ENCODE measurements around the gene LMF1. TPM values are rescaled to one million over a fixed set of nuclear protein-coding genes. Genes with fewer than 3 reads are reported as not detected.

LMF1 gene
- polyA plus RNA-seq, 3 donors: 5.9 to 14.7 (median 10.6) TPM

- Mint-ChIP-seq H3K9me3 (peaks cover 10 to 36% (median 24%) of the 10 kb centered on the region in 7 donors), H3K27me3 (ENCODE audit: low read depth in 3 of 3) (no peaks in the 10 kb centered on the region)
Measured at GRCh38 chr16:930511-930910, 40.3 kb downstream of the LMF1 start.

GRCh38 chr16:930076-930475, 40.7 kb downstream of the LMF1 start:
- Mint-ChIP-seq H3K9me3 (peaks cover 13 to 40% (median 24%) of the 10 kb centered on the region in 7 donors), H3K27ac (no peak overlapping the region), H3K4me3 (no peak overlapping the region), H3K27me3 (ENCODE audit: low read depth in 3 of 3) (no peaks in the 10 kb centered on the region), H3K36me3 (peaks cover 35 to 46% of the 10 kb centered on the region in 2 donors), H3K4me1 (no peaks in the 10 kb centered on the region)
- DNase-seq: no peak
- Histone ChIP-seq H3K27ac (ENCODE audit: low read depth in 1 of 2, low read length in 2 of 2) (no peak overlapping the region), H2AFZ (ENCODE audit: insufficient read depth, low read depth, low read length, poor library complexity, severe bottlenecking) (no peak overlapping the region), H3K27me3 (ENCODE audit: control insufficient read depth in 2 of 2, insufficient read depth in 2 of 2, low read length in 2 of 2) (no peaks in the 10 kb centered on the region), H3K36me3 (replicated peaks in 1 of 2; ENCODE audit: control insufficient read depth in 1 of 2, insufficient read depth in 2 of 2, low read length in 2 of 2) (peaks cover 0 to 25% of the 10 kb centered on the region in 2 donors), H3K9me3 (replicated peaks in 1 of 2; ENCODE audit: control insufficient read depth in 1 of 2, insufficient read depth in 1 of 2, low read length in 2 of 2) (peaks cover 24 to 38% of the 10 kb centered on the region in 2 donors), H3K4me1 (ENCODE audit: control insufficient read depth in 1 of 2, insufficient read depth in 2 of 2, low read length in 2 of 2) (no peaks in the 10 kb centered on the region), H4K20me1 (ENCODE audit: insufficient read depth, low read length) (no peaks in the 10 kb centered on the region), H3K4me3 (replicated peaks in 1 of 3; ENCODE audit: low read depth in 2 of 3, low read length in 3 of 3) (no peak overlapping the region), H3K9ac (ENCODE audit: insufficient read depth, low read length, poor library complexity, severe bottlenecking) (no peak overlapping the region), H3K4me2 (replicated peaks; ENCODE audit: extremely low read depth, low read length, poor library complexity, severe bottlenecking) (no peak overlapping the region), H3K79me2 (ENCODE audit: insufficient read depth, low read length) (no peaks in the 10 kb centered on the region)
- intact Hi-C loops (cut with micrococcal nuclease): no loop called here
- 92% methylated on average over 17 of the region's 20 CpGs for WGBS (ENCODE audit: insufficient coverage)
- no peak for TF ChIP-seq CTCF (IDR thresholded peaks at IDR 0.05)

More at GRCh38 chr16:930511-930910, 40.3 kb downstream of the LMF1 start:
- no peaks in the 10 kb centered on the region for H3K27me3 ChIP-seq (ENCODE audit: control insufficient read depth in 2 of 2, insufficient read depth in 2 of 2, low read length in 2 of 2)
- no peak overlapping the region for H3K4me3 ChIP-seq (replicated peaks in 1 of 3; ENCODE audit: low read depth in 2 of 3, low read length in 3 of 3)
- H3K9me3 ChIP-seq (replicated peaks in 1 of 2; ENCODE audit: control insufficient read depth in 1 of 2, insufficient read depth in 1 of 2, low read length in 2 of 2): peaks cover 24 to 38% of the 10 kb centered on the region in 2 donors
- H3K4me1 ChIP-seq (ENCODE audit: control insufficient read depth in 1 of 2, insufficient read depth in 2 of 2, low read length in 2 of 2): no peaks in the 10 kb centered on the region
- H3K27ac ChIP-seq (ENCODE audit: low read depth in 1 of 2, low read length in 2 of 2): no peak overlapping the region
- Mint-ChIP-seq H3K4me1 (no peaks in the 10 kb centered on the region), H3K36me3 (peaks cover 34 to 46% of the 10 kb centered on the region in 2 donors), H3K27ac (no peak overlapping the region), H3K4me3 (no peak overlapping the region)
- H4K20me1 ChIP-seq (ENCODE audit: insufficient read depth, low read length): no peaks in the 10 kb centered on the region
- no peak for TF ChIP-seq CTCF (IDR thresholded peaks at IDR 0.05)
- WGBS (ENCODE audit: insufficient coverage): 98% methylated on average over 14 of the region's 17 CpGs
- H3K9ac ChIP-seq (ENCODE audit: insufficient read depth, low read length, poor library complexity, severe bottlenecking): no peak overlapping the region
- H2AFZ ChIP-seq (ENCODE audit: insufficient read depth, low read depth, low read length, poor library complexity, severe bottlenecking): no peak overlapping the region
- no peak overlapping the region for H3K4me2 ChIP-seq (replicated peaks; ENCODE audit: extremely low read depth, low read length, poor library complexity, severe bottlenecking)
- no peaks in the 10 kb centered on the region for H3K79me2 ChIP-seq (ENCODE audit: insufficient read depth, low read length)
- no peak for DNase-seq
- intact Hi-C loops (cut with micrococcal nuclease): no loop called here
- peaks cover 0 to 25% of the 10 kb centered on the region in 2 donors for H3K36me3 ChIP-seq (replicated peaks in 1 of 2; ENCODE audit: control insufficient read depth in 1 of 2, insufficient read depth in 2 of 2, low read length in 2 of 2)

Measured in CD14-positive monocyte (primary cell).